SU-DHL-6 (cell line): ENCODE data around the gene CTNS.

Source experiments
- H2AFZ ChIP-seq: fragments of 200-600 bp; sonication (generic); 2 replicates; pipeline ENCODE4 v1.6.1; 2014; ENCODE audit warnings: low read depth, mild to moderate bottlenecking, moderate library complexity, mixed read lengths, antibody characterized with exemption, low read length; ENCODE audit not compliant: severe bottlenecking
- H3F3A ChIP-seq: fragments of 200-600 bp; shearing (Covaris generic); 2 replicates; pipeline ENCODE4 v1.6.0; 2016; ENCODE audit warnings: antibody characterized with exemption, mild to moderate bottlenecking; ENCODE audit not compliant: insufficient read depth
- H3K27ac ChIP-seq: fragments of 200-600 bp; sonication (generic); 2 replicates; pipeline ENCODE4 v1.5.1; 2016; ENCODE audit warnings: low read depth, mild to moderate bottlenecking, low read length, moderate library complexity, mixed read lengths
- H3K27me3 ChIP-seq: fragments of 200-600 bp; sonication (generic), shearing (Covaris generic); 2 replicates; pipeline ENCODE4 v1.6.0; 2014; ENCODE audit warnings: mild to moderate bottlenecking, low read length
- H3K36me3 ChIP-seq: fragments of 200-600 bp; sonication (generic); 2 replicates; pipeline ENCODE4 v1.6.1; 2014; ENCODE audit warnings: mild to moderate bottlenecking, low read length, mixed read lengths
- H3K4me2 ChIP-seq: fragments of 300-600, 200-600 bp; shearing (Covaris generic), sonication (generic); 2 replicates; pipeline ENCODE4 v1.6.0; 2014; ENCODE audit warnings: low read length, low read depth, mild to moderate bottlenecking; ENCODE audit not compliant: poor library complexity, severe bottlenecking
- H3K4me3 ChIP-seq: fragments of 200-600 bp; sonication (generic); 2 replicates; pipeline ENCODE4 v1.5.1; 2014; ENCODE audit warnings: antibody characterized with exemption, low read length, mild to moderate bottlenecking, mixed read lengths; ENCODE audit not compliant: insufficient read depth, poor library complexity, severe bottlenecking
- H3K79me2 ChIP-seq: fragments of 200-600 bp; sonication (generic); 2 replicates; pipeline ENCODE4 v1.6.1; 2014; ENCODE audit warnings: mild to moderate bottlenecking, low read length, moderate library complexity; ENCODE audit not compliant: insufficient read depth
- H3K9ac ChIP-seq: fragments of 200-600 bp; sonication (generic); 2 replicates; pipeline ENCODE4 v1.7.0; 2014; ENCODE audit warnings: mild to moderate bottlenecking, low read length
- H3K9me2 ChIP-seq: fragments of 200-600 bp; sonication (generic); replicated peaks from 2 replicates; pipeline ENCODE4 v1.6.1; 2014; ENCODE audit warnings: low read length; ENCODE audit not compliant: insufficient read depth
- H3K9me3 ChIP-seq: fragments of 200-600 bp; sonication (generic); 2 replicates; pipeline ENCODE4 v1.6.1; 2014; ENCODE audit warnings: low read length, mixed read lengths; ENCODE audit not compliant: insufficient read depth
- H4K20me1 ChIP-seq: fragments of 200-600 bp; sonication (generic); 2 replicates; pipeline ENCODE4 v1.6.1; 2014; ENCODE audit warnings: low read depth, mild to moderate bottlenecking, antibody characterized with exemption, low read length, moderate library complexity, mixed read lengths
- CTCF ChIP-seq: fragments of 200-600 bp; sonication (generic); IDR thresholded peaks from one replicate; pipeline ENCODE4 v1.5.1; 2017; ENCODE audit warnings: antibody characterized with exemption, mild to moderate bottlenecking, low read length, moderate library complexity; ENCODE audit not compliant: insufficient read depth, poor library complexity, severe bottlenecking
- EZH2phosphoT487 ChIP-seq: fragments of 200-600 bp; sonication (generic), shearing (Covaris generic); conservative IDR thresholded peaks from 2 replicates; pipeline ENCODE4 v1.6.1; 2018; ENCODE audit warnings: mild to moderate bottlenecking, antibody characterized with exemption, low read length, moderate library complexity, mixed read lengths

The CTNS gene

GRCh38 chr17:3682033-3682432, 45.5 kb downstream of the CTNS start:
- H3K4me3 ChIP-seq: no peak overlapping the region
- no peaks in the 10 kb centered on the region for H4K20me1 ChIP-seq
- H2AFZ ChIP-seq: no peak overlapping the region
- no peaks in the 10 kb centered on the region for H3K36me3 ChIP-seq
- no peaks in the 10 kb centered on the region for H3K9me2 ChIP-seq
- no peaks in the 10 kb centered on the region for H3K79me2 ChIP-seq
- no peak overlapping the region for H3K9ac ChIP-seq
- no peak overlapping the region for H3K4me2 ChIP-seq
- H3F3A ChIP-seq: no peaks in the 10 kb centered on the region; the same call in 1 of the 2 replicates
- H3K9me3 ChIP-seq: no peaks in the 10 kb centered on the region
- no peak overlapping the region for H3K27ac ChIP-seq
- H3K27me3 ChIP-seq: no peaks in the 10 kb centered on the region
- no peak for TF ChIP-seq CTCF
- no peak for TF ChIP-seq EZH2phosphoT487

- H3K27me3 ChIP-seq: no peaks in the 10 kb centered on the region
- H3K27ac ChIP-seq: no peak overlapping the region
- H3K9me2 ChIP-seq: no peaks in the 10 kb centered on the region
- H2AFZ ChIP-seq: no peak overlapping the region
- TF ChIP-seq CTCF (peak; percentile 95), EZH2phosphoT487 (no peak)
- H3K4me2 ChIP-seq: no peak overlapping the region
- H3K9ac ChIP-seq: no peak overlapping the region
- H3K9me3 ChIP-seq: no peaks in the 10 kb centered on the region
- H3K4me3 ChIP-seq: no peak overlapping the region
- H3F3A ChIP-seq: no peaks in the 10 kb centered on the region; the same call in 1 of the 2 replicates
- H3K79me2 ChIP-seq: no peaks in the 10 kb centered on the region
- H4K20me1 ChIP-seq: no peaks in the 10 kb centered on the region
- no peaks in the 10 kb centered on the region for H3K36me3 ChIP-seq
Observed at GRCh38 chr17:3683054-3683511, 46.5 kb downstream of the CTNS start.

- Histone ChIP-seq H3K9me3 (no peaks in the 10 kb centered on the region), H3K9ac (no peak overlapping the region), H3K36me3 (no peaks in the 10 kb centered on the region), H3K4me2 (no peak overlapping the region), H3K27ac (no peak overlapping the region), H3K79me2 (no peaks in the 10 kb centered on the region), H4K20me1 (no peaks in the 10 kb centered on the region), H3K27me3 (no peaks in the 10 kb centered on the region), H3K4me3 (no peak overlapping the region), H3K9me2 (no peaks in the 10 kb centered on the region), H3F3A (no peaks in the 10 kb centered on the region; the same call in 1 of the 2 replicates), H2AFZ (no peak overlapping the region)
- no peak for TF ChIP-seq CTCF
- TF ChIP-seq EZH2phosphoT487: no peak
Observed at GRCh38 chr17:3685174-3685573, 48.6 kb downstream of the CTNS start.
